Measurements from ENCODE around the gene KCNE1.

- TF ChIP-seq CTCF (conservative IDR thresholded peaks at IDR 0.05 in 1 of 2, IDR thresholded peaks at IDR 0.05 in 1 of 2; ENCODE audit: extremely low read depth in 1 of 2, insufficient read depth in 1 of 2, low read depth in 1 of 2, low read length in 2 of 2) (no peak), EZH2 (IDR thresholded peaks at IDR 0.05; ENCODE audit: borderline replicate concordance, low read length) (no peak)
Measured at GRCh38 chr21:34548781-34549376, 36.9 kb upstream of the KCNE1 start.

Measured in mammary epithelial cell (primary cell).